Measurements from ENCODE around the gene CYLD.

DNA sequence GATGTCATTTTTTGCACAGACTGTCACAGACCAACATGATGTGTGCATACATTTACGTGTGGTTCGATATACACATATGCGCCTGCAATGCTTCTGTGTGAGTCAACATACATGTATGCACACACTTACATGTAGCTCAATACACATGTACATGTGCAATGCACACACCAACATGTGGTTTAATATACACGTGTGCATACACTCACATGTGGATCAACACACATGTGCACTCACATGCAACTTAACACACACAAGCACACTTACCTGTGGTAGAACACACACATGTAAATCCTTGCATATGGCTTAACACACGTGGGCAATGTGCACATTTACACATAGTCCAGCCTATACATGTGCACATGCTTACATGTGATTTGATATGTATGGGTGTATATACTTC lies 97.5 kb downstream of the CYLD start:
- TF ChIP-seq, protein P1, sequence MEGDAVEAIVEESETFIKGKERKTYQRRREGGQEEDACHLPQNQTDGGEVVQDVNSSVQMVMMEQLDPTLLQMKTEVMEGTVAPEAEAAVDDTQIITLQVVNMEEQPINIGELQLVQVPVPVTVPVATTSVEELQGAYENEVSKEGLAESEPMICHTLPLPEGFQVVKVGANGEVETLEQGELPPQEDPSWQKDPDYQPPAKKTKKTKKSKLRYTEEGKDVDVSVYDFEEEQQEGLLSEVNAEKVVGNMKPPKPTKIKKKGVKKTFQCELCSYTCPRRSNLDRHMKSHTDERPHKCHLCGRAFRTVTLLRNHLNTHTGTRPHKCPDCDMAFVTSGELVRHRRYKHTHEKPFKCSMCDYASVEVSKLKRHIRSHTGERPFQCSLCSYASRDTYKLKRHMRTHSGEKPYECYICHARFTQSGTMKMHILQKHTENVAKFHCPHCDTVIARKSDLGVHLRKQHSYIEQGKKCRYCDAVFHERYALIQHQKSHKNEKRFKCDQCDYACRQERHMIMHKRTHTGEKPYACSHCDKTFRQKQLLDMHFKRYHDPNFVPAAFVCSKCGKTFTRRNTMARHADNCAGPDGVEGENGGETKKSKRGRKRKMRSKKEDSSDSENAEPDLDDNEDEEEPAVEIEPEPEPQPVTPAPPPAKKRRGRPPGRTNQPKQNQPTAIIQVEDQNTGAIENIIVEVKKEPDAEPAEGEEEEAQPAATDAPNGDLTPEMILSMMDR (IDR thresholded peaks at IDR 0.05; ENCODE audit: low read depth, low read length): no peak
- TF ChIP-seq EZH2phosphoT487 (IDR thresholded peaks at IDR 0.05; ENCODE audit: low read depth): no peak

Data from OCI-LY3 (cell line).